ENCODE measurements around the gene TTLL9. TPM values are rescaled to one million over a fixed set of nuclear protein-coding genes. Genes with fewer than 3 reads are reported as not detected.

Gene TTLL9
- total and polyA plus RNA-seq, 2 experiments from 2014 or later: 0.09 to 0.15 TPM

GRCh38 chr20:31843881-31844280 is 26.6 kb upstream of the TTLL9 start:
- Histone ChIP-seq H3K4me3 (no peak overlapping the region), H3K4me1 (ENCODE audit: low read depth) (peaks cover 18% of the 10 kb centered on the region), H3K27me3 (peaks cover 5% of the 10 kb centered on the region), H3K27ac (no peak overlapping the region), H3K9me3 (ENCODE audit: low read depth) (no peaks in the 10 kb centered on the region), H3K36me3 (no peaks in the 10 kb centered on the region)
- DNase-seq (ENCODE audit: low read depth in 1 of 2, low spot score in 1 of 2): no peak
- no peak for TF ChIP-seq CTCF (IDR thresholded peaks at IDR 0.05; ENCODE audit: low read depth, low read length)

DNA sequence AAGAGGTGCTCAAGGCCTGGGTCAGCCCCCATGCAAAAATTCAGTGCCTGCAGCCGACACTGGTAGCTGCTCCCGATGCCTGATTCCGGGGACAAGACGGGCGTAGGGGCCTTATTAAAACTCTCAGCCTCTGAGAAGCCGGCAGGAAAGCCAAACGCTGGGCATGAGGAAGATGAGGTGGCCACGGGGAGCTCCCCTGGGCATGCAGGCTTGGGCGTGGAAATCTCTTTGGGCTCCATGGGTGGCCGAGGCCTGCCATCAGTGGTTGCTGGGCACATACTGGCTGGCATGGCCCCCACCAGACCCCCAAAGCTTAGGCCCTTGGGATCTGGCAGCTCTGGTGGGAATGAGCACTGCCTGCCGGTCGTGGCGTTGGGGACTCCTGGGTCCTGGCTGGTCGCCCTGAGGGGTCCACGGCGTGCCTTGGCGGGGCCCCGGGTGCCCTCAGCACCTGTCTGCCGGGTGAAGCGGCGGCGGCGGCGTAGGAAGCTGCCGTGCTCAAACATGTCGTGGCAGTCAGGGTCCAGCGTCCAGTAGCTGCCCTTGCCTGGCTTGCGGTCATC is 25.6 kb upstream of the TTLL9 start:
- Histone ChIP-seq H3K36me3 (no peaks in the 10 kb centered on the region), H3K27ac (no peak overlapping the region), H3K4me3 (no peak overlapping the region), H3K27me3 (peaks cover 15% of the 10 kb centered on the region), H3K4me1 (ENCODE audit: low read depth) (peaks cover 18% of the 10 kb centered on the region), H3K9me3 (ENCODE audit: low read depth) (no peaks in the 10 kb centered on the region)
- TF ChIP-seq CTCF (IDR thresholded peaks at IDR 0.05; ENCODE audit: low read depth, low read length): no peak
- DNase-seq (ENCODE audit: low read depth in 1 of 2, low spot score in 1 of 2): no peak

DNA sequence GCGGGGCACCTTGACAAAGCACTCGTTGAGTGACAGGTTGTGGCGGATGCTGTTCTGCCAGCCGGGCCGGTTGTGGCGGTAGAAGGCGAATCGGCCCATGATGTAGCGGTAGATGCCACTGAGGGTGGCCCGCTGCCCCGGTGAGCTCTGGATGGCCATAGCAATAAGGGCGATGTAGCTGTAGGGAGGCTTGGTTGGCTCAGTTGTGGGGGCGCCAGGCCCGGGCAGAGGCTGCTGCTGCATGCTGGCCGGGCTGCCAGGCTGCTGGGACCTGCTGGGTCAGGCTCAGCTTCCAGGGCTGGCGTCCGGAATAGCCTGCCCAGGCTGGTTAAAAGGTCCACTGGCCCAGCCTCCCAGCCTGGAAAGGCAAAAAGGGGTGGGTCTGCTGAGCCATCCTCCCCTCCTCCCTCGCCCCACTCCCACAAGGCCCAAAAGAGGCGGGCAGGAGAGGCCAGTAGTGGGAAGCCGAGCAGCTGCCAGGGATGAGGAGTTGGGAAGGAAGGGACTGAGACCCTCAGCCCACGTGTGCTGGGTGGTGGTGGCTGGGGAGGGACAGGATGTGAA is 25.1 kb upstream of the TTLL9 start, which contains the start of gene FOXS1:
FOXS1 (minus strand) TSS at position 305 of the 564 bp plus-strand sequence; CDS start at position 243, 62 bp downstream.
- Histone ChIP-seq H3K36me3 (no peaks in the 10 kb centered on the region), H3K27ac (no peak within 1 kb of the TSS), H3K4me1 (ENCODE audit: low read depth) (peaks cover 18% of the 10 kb centered on the region), H3K4me3 (no peak within 1 kb of the TSS), H3K27me3 (peaks cover 19% of the 10 kb centered on the region), H3K9me3 (ENCODE audit: low read depth) (no peaks in the 10 kb centered on the region)
- no peak for TF ChIP-seq CTCF (IDR thresholded peaks at IDR 0.05; ENCODE audit: low read depth, low read length)
- peak; percentile 18 to 78 for DNase-seq (ENCODE audit: low read depth in 1 of 2, low spot score in 1 of 2)

- Histone ChIP-seq H3K9me3 (ENCODE audit: low read depth) (no peaks in the 10 kb centered on the region), H3K4me1 (ENCODE audit: low read depth) (peaks cover 16% of the 10 kb centered on the region), H3K27me3 (peaks cover 29% of the 10 kb centered on the region), H3K4me3 (no peak overlapping the region), H3K36me3 (no peaks in the 10 kb centered on the region), H3K27ac (no peak overlapping the region)
- DNase-seq (ENCODE audit: low read depth in 1 of 2, low spot score in 1 of 2): no peak
- no peak for TF ChIP-seq CTCF (IDR thresholded peaks at IDR 0.05; ENCODE audit: low read depth, low read length)
Observed at GRCh38 chr20:31846793-31847138, 23.7 kb upstream of the TTLL9 start.

- Histone ChIP-seq H3K27me3 (peaks cover 29% of the 10 kb centered on the region), H3K36me3 (no peaks in the 10 kb centered on the region), H3K4me3 (no peak overlapping the region), H3K4me1 (ENCODE audit: low read depth) (peaks cover 9% of the 10 kb centered on the region), H3K9me3 (ENCODE audit: low read depth) (no peaks in the 10 kb centered on the region), H3K27ac (no peak overlapping the region)
- no peak for TF ChIP-seq CTCF (IDR thresholded peaks at IDR 0.05; ENCODE audit: low read depth, low read length)
- no peak for DNase-seq (ENCODE audit: low read depth in 1 of 2, low spot score in 1 of 2)
Observed at GRCh38 chr20:31848088-31848999, 22.1 kb upstream of the TTLL9 start.
